ENCODE results near the gene PRPF8. TPM values are rescaled to one million over a fixed set of nuclear protein-coding genes. Genes with fewer than 3 reads are reported as not detected.

PRPF8 gene
- polyA plus RNA-seq, 1 of the 3 experiments (the other 2 are of a cell fraction): 149 TPM

DNA sequence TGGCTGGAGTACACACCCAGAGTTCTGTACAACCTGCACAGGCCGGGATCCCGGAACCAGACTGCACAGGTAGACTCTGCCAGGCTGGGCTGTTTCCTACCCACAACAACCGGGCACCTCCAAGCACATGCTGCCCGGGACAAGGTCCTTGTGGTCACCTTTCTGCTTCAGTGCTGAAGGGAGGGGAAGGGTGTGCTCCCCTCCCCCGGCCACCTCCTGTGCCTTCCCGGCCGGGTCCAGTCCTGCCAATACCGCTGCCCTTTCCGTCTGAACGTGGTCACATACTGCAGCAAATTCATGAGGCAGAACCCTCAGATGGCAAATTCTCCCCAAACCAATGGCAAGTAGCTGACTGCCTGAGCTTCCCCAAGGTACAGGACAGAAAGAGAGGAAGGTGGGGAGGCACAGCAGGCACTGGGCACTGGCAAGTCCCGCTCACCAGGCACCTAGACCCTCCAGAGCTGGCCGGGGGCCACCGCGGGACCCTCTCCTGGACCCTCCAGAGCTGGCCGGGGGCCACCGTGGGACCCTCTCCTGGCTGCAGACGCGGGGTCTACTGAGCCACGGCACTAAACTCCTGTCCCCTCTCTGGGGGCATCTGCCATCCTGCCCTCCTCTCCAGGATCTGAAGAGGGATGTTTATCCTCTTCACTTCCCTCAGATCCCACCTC, 78.9 kb downstream of the PRPF8 start:
- Histone ChIP-seq H3K27me3 (ENCODE audit: insufficient read depth) (no peaks in the 10 kb centered on the region), H4K20me1 (ENCODE audit: insufficient read depth) (no peaks in the 10 kb centered on the region), H3K9me3 (no peaks in the 10 kb centered on the region), H3K27ac (ENCODE audit: low read depth in 2 of 2, low read length in 1 of 2) (no peak overlapping the region), H2AFZ (ENCODE audit: low read depth) (no peak overlapping the region), H3K9me2 (no peaks in the 10 kb centered on the region), H3K36me3 (replicated peaks in 1 of 2; ENCODE audit: control insufficient read depth in 1 of 2, insufficient read depth in 2 of 2, low read length in 1 of 2) (no peaks in the 10 kb centered on the region), H3F3A (replicated peaks; ENCODE audit: insufficient read depth) (no peaks in the 10 kb centered on the region), H3K4me1 (ENCODE audit: control insufficient read depth in 1 of 2, insufficient read depth in 2 of 2, low read depth in 1 of 2, low read length in 1 of 2) (no peaks in the 10 kb centered on the region), H3K4me3 (ENCODE audit: low read depth in 2 of 2, low read length in 1 of 2) (no peak overlapping the region), H3K79me2 (ENCODE audit: insufficient read depth) (no peaks in the 10 kb centered on the region), H3K4me2 (no peak overlapping the region), H3K9ac (no peak overlapping the region)
- DNase-seq: no peak
- WGBS (ENCODE audit: low lambda C conversion rate): 88% methylated on average over 11 of the region's 19 CpGs
- POLR2A ChIA-PET: no interaction called here
- CTCF ChIA-PET: interaction anchor here (0.8 to 1.7 kb wide), 2 partner anchors 9 to 248 kb away, joined by 3 to 4 read pairs; no protein-coding TSS in a partner anchor
- TF ChIP-seq POLR2AphosphoS5 (IDR thresholded peaks at IDR 0.05; ENCODE audit: low read depth, low read length) (no peak), FOSL2 (IDR thresholded peaks at IDR 0.05; ENCODE audit: borderline replicate concordance, low read depth) (no peak), RXRA (IDR thresholded peaks at IDR 0.05; ENCODE audit: borderline replicate concordance, low read depth) (no peak), RAD21 (IDR thresholded peaks at IDR 0.05; ENCODE audit: low read length) (no peak), RCOR1 (IDR thresholded peaks at IDR 0.05; ENCODE audit: low read length) (no peak), CHD2 (IDR thresholded peaks at IDR 0.05; ENCODE audit: low read length, partially characterized antibody) (no peak), NFIC (IDR thresholded peaks at IDR 0.05; ENCODE audit: borderline replicate concordance) (no peak)
- TF ChIP-seq, protein P1, sequence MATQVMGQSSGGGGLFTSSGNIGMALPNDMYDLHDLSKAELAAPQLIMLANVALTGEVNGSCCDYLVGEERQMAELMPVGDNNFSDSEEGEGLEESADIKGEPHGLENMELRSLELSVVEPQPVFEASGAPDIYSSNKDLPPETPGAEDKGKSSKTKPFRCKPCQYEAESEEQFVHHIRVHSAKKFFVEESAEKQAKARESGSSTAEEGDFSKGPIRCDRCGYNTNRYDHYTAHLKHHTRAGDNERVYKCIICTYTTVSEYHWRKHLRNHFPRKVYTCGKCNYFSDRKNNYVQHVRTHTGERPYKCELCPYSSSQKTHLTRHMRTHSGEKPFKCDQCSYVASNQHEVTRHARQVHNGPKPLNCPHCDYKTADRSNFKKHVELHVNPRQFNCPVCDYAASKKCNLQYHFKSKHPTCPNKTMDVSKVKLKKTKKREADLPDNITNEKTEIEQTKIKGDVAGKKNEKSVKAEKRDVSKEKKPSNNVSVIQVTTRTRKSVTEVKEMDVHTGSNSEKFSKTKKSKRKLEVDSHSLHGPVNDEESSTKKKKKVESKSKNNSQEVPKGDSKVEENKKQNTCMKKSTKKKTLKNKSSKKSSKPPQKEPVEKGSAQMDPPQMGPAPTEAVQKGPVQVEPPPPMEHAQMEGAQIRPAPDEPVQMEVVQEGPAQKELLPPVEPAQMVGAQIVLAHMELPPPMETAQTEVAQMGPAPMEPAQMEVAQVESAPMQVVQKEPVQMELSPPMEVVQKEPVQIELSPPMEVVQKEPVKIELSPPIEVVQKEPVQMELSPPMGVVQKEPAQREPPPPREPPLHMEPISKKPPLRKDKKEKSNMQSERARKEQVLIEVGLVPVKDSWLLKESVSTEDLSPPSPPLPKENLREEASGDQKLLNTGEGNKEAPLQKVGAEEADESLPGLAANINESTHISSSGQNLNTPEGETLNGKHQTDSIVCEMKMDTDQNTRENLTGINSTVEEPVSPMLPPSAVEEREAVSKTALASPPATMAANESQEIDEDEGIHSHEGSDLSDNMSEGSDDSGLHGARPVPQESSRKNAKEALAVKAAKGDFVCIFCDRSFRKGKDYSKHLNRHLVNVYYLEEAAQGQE (IDR thresholded peaks at IDR 0.05; ENCODE audit: low read depth, low read length): no peak
- TF ChIP-seq, protein P2, sequence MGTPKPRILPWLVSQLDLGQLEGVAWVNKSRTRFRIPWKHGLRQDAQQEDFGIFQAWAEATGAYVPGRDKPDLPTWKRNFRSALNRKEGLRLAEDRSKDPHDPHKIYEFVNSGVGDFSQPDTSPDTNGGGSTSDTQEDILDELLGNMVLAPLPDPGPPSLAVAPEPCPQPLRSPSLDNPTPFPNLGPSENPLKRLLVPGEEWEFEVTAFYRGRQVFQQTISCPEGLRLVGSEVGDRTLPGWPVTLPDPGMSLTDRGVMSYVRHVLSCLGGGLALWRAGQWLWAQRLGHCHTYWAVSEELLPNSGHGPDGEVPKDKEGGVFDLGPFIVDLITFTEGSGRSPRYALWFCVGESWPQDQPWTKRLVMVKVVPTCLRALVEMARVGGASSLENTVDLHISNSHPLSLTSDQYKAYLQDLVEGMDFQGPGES (IDR thresholded peaks at IDR 0.05; ENCODE audit: low read depth, low read length): no peak
- TF ChIP-seq, protein P3, sequence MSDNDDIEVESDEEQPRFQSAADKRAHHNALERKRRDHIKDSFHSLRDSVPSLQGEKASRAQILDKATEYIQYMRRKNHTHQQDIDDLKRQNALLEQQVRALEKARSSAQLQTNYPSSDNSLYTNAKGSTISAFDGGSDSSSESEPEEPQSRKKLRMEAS (IDR thresholded peaks at IDR 0.05; ENCODE audit: low read depth): no peak
- TF ChIP-seq, protein P4, sequence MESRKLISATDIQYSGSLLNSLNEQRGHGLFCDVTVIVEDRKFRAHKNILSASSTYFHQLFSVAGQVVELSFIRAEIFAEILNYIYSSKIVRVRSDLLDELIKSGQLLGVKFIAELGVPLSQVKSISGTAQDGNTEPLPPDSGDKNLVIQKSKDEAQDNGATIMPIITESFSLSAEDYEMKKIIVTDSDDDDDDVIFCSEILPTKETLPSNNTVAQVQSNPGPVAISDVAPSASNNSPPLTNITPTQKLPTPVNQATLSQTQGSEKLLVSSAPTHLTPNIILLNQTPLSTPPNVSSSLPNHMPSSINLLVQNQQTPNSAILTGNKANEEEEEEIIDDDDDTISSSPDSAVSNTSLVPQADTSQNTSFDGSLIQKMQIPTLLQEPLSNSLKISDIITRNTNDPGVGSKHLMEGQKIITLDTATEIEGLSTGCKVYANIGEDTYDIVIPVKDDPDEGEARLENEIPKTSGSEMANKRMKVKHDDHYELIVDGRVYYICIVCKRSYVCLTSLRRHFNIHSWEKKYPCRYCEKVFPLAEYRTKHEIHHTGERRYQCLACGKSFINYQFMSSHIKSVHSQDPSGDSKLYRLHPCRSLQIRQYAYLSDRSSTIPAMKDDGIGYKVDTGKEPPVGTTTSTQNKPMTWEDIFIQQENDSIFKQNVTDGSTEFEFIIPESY (IDR thresholded peaks at IDR 0.05; ENCODE audit: borderline replicate concordance, low read depth): no peak
